Measurements from ENCODE around the gene KCNG1. TPM values are rescaled to one million over a fixed set of nuclear protein-coding genes. Genes with fewer than 3 reads are reported as not detected.

KCNG1 gene
- total RNA-seq, 1 donor from 2014 or later: 0.25 TPM

Other genes with a start within 250 kb of the KCNG1 start
- gene BCAS4, start 228.0 kb downstream of the KCNG1 start, total RNA-seq: 5.7 and 7.1 TPM in 2 replicates
- 27.1 and 86.6 TPM in 2 replicates for gene ADNP, start 91.7 kb downstream of the KCNG1 start, total RNA-seq
- 79.2 and 132 TPM in 2 replicates for gene DPM1, start 64.6 kb downstream of the KCNG1 start, total RNA-seq
- gene MOCS3, start 64.3 kb downstream of the KCNG1 start, total RNA-seq: 9.8 and 13.7 TPM in 2 replicates